Peyer's patch (tissue), 4 donors: ENCODE results near the gene BCAS1.

ENCODE experiments used
- CTCF ChIP-seq, 6 experiments: fragments of 450-650 bp in 4 of 6; fragments of 200-600 bp in 2 of 6; sonication (generic) in 1 of 6; IDR thresholded peaks; one replicate each; pipeline ENCODE4 v1.5.1; 2017 to 2019; ENCODE audit warnings: antibody characterized with exemption in 6 of 6, mild to moderate bottlenecking in 3 of 6, moderate library complexity in 1 of 6
- POLR2A ChIP-seq, 2 donors: fragments of 450-650 bp; IDR thresholded peaks; one replicate each; pipeline ENCODE4 v1.5.1; 2017; ENCODE audit warnings: antibody characterized with exemption in 2 of 2, mild to moderate bottlenecking in 2 of 2, moderate library complexity in 2 of 2

DNA sequence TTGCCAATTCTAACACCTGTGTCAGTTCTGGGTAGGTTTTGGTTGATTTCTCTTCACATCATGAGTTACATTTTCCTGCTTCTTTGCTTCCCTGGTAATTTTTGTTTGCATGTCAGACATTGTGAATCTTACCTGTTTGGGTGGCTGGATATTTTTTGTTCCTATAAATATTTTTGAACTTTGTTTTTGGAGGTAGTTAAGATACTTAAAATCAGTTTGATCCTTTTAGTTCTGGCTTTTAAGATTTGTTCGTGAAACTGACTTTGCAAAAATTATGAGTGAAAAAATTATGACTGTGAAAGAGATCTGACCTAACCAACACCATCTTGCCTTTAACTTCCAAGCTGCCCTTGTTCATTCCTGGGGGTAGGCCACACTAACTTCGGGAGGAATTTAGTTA is 69.5 kb downstream of the BCAS1 start:
- TF ChIP-seq CTCF (IDR thresholded peaks at IDR 0.05): no peak
- no peak for TF ChIP-seq POLR2A (IDR thresholded peaks at IDR 0.05)
